Measurements from ENCODE around the gene PDK4.
"Not testable (repeated sequence)": the region's sequence is repeated elsewhere in the genome, so short reads cannot be mapped to it uniquely, and the experiment has no call there.

PDK4 gene

DNA sequence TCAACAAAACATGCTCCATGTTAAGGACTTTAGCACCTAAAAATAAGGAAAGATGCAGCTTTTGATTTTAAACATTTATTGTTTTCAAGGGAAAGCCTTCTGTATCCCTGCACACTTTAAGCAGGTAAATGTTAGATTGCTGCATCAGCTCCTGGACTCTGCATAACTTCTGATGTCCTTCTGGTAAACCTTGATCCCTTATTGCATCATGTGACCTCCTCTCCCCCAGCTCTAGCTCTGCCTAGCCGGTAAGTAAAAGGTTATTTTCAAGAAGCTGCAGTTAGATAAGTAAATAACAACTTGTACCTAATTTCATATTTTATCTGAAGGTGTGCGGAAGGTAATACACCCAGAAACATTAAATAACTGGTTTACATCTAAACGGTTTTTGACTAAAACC, 37.5 kb downstream of the PDK4 start:
- DNase-seq: no peak

DNA sequence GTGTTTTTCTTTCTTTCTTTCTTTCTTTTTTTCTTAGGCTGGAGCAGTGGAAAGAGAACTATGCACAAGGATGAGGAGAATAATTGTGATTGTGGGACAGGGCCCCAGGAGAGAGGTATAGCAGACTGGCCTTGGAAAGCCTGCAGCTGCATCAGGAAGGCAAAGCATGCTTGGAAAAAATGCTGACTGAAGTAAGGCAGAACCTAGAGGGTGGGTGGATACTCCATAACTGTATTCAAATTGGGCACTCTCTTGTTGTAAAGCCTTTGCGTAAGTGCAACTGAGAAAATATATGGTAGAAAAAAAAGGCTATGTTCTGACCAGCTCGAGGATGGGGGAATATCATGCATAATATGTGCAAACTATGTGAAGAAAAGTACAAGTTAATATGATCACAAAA, 39.5 kb downstream of the PDK4 start:
- DNase-seq: no peak

DNA sequence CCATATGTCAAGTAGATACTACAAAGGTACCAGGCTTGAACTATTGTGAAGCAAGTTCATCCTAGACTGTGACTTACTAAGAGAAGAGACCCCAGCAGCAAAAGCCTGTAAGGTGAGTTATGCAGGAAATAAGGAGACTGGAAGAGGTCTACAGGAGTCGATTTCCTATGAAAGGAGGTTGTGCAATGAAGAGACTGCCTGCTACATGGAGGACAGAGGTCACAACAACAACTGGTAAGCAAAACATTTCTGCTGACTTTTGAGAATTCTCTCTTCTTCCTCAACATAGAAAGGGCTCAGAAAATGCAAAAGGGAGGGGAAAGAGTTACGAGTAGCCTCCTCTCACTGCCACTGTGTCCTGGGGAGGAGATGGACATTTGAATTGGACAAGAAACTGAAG, 42.4 kb downstream of the PDK4 start:
- no peak for DNase-seq

DNA sequence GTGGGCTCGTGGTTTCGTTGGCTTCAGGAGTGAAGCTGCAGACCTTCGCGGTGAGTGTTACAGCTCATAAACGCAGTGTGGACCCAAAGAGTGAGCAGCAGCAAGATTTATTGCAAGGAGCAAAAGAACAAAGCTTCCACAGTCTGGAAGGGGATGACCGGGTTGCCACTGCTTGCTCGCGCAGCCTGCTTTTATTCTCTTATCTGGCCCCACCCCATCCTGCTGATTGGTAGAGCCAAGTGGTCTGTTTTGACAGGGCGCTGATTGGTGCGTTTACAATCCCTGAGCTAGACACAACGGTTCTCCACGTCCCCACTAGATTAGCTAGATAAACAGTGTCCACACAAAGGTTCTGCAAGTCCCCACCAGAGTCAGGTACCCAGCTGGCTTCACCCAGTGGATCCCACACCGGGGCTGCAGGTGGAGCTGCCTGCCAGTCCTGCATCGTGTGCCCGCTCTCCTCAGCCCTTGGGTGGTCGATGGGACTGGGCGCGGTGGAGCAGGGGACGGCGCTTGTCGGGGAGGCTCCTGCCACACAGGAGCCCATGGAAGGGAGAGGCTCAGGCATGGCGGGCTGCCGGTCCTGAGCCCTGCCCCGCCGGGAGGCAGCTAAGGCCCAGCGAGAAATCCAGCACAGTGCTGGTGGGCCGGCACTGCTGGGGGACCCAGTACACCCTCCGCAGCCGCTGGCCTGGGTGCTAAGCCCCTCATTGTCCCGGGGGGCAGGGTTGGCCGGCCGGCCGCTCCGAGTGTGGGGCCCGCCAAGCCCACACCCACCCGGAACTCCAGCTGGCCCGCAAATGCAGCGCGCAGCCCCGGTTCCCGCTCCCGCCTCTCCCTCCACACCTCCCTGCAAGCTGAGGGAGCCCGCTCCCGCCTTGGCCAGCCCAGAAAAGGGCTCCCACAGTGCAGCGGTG, 44.0 kb downstream of the PDK4 start:
- not testable (repeated sequence) for DNase-seq

DNA sequence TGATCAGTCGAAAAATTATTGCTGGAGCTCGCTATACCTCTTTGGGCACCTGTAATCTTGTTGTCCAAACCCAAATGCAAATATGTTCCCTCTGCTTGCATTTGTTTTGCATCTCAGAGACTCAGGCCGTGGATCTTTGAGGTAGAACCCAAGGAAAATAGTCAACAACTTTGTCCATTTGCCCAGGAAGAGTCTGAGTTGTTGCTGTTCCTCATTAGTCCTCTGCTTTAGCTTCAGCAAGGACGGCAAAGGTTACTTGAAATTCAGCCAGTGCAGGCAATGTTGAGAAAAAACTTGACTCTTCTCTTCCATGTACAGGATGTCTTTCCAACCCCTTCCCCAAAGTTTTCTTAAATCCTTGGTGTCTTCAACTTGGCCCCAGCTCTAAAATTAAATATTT, 45.8 kb downstream of the PDK4 start:
- DNase-seq: no peak

DNA sequence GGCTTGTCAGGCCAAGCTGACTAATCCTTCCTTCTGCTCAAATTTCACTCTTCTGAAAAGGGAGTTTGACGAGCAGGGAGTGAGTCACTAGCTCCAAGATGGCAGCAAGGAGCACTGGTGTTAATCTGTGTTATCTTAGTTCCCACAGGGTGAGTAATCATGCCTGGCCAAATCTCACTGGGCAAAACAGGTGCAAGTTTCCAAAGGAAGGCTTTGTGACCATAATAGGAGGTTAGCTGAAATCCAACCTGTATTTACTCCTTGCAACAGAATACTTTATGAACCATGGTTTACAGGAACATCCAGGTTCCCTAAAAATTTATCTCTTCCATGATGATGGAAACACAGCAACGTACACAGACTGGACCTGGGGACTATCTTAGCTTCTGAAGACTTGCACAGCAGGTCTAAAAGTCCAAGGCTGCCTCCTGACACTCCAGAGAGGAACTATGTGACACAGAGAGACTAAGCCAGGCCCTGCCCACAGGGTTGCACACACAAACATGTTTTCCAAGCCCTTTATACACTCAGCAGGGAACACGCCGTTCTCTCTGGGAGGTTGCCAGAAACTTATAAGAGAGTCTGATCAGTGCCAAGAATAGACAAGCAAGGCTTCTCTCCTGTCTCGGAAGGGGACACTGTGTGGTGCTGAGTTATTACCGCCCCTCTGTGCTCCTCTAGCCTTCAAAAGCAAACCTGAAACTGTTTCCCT, 46.3 kb downstream of the PDK4 start:
- no peak for DNase-seq

DNA sequence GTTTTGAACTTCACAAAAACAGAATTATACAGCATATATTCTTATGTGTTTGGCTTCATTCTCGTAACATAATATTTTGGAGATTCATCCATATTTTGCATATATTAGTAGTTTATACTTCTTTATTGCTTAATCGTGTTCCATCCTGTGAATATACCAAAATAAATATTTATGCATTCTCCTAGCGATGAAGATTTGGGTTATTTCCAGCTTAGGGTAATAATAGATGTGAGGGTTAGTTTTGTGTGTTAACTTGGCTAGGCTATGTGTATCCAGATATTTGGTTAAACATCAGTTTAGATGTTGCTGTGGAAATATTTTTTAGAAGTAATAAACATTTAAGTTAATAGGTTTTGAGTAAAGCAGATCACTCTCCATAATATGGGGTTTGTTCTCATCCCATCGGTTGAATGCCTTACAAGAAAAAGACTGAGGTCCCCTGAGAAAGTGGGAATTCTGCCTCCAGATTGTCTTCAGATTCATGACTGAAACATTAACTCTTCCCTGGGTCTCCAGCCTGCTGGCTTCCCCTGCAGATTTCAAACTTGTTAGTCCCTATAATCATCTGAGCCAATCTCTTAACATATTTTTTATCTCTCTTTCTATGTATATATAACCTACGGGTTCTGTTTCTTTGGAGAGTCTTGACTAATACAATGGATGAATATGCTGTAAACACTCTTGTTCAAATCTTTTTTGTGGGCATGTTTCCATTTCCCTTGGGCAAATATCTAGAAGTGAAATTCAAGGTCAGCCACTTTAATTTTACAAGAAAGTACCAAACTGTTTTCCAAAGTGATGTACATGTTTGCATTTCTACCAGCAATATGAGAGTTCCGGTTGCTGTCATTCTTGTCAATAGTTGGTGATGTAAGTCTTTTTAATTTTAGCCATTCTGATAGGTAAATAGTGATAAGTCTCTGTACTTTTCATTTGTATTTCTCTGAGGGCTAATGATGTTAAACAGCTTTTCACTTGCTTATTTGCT, 48.7 kb downstream of the PDK4 start:
- DNase-seq: no peak

DNA sequence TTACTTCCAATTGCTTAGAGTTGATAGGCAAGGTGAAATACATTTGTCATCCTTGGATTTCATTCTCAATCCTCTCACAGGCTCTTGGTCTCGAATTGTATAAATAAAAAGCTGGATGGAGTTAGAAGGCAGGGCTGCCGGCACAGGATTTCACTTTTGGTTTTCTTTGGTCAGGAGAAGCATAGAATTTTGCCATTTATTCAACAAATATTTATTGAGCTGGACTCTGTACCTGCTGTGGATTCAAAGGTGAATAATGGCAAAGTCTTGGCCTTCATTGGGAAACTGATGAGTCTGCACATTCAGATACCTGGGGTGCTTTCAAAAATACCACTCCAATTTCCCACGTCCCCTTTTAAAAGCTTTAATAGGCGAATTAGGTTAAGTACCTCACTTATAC, 49.7 kb downstream of the PDK4 start:
- no peak for DNase-seq

DNA sequence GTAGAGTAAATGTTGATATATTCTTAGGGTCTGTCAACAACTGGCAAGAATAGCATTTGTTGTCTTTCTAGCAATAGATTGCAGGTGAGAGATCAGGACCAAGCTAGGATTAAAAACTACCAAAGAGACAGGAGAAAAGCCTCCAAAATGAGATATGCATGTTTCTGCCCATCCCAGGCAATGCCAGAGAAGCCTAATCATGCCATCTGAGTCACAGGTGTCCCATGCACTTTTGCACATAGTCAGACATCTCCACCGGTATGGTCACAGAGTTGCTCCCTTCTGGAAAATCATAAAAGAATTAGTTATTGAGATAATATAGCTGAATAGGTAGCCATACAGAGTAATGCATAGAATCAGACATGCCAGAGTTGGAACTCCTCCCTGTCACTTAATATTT, 50.6 kb downstream of the PDK4 start:
- DNase-seq: no peak

DNA sequence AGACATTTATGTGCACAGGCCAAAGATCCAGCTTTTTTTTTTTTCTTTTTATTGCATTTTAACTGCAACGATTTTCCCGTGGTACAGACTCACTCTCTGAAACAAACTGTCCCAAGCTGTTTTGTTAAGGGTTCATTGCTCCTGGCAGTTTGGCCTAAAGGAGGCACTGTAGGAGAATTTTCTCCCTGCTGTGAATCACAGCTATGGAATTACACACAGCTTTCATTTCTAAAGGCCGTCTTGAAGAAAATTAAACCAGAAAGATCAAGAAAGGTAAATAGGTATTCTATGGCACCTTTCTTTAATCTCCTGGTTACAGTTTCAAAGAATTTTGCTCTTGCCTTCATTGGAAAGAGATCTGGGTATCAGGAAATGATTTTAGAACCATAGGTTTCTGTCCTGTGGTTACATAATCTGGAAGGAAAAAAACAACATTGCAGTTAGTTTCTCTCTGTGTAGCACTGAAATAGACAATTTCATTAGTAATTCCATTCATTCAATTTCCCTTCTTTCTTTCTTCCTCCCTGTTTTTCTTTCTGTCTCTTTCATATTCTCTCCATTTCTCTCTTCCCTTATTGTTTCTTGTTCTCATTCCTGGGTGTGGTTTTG, 51.2 kb downstream of the PDK4 start:
- no peak for DNase-seq

DNA sequence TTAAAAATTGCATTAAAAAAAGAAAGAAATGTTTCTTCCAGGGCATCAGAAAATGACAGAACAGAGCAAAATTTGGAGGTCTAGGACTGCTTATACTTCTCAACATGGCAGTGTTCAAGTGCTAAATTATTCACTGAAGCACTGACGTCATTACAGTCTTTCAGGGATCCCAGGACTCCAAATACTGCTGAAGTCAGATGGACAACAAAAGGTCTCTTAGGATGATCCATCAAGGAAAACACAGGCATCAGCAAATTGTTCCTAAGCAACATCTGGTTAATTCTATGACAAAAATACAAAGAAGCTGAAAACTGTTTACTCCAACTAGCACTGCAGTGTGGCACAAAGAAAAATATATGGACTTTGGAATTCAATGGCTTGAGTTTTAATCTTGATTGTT, 52.1 kb downstream of the PDK4 start:
- DNase-seq: no peak

DNA sequence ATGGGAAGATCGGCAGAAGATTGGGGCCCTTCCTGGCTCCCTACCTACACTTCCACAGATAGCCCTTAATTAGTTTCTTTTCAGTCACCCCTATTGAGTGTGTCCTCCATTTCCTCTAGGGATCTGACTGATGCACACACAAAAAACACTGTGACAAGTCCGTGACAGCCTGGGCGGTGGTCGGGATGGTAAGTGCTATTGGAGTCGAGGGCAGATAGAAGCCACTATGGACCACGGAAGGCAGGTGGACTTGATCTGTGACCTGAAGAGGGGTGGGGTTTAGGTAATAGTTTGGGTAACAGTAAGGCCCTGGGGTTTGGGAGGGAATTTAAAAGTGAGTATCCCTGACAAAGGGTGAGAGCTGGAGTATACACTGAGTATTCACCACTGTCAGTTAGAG, 53.0 kb downstream of the PDK4 start:
- no peak for DNase-seq

DNA sequence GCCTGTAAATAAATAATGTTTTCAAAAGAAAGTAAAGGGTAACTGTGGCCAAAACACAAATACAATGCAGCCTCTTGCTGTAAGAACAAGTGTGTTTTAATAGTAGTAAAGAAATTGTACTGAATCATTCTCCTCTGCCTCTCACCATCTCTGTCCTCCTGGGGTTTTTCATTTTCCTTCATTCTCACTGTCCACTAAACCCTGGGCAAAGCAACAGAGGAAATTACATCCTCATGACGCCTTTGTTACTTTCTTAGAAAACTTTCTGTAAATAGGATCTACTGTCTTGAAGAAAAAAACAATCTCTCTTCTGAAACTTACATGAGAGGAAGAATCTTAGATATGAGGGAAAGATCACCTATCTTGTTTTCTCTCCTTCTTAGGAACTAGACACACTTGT, 56.0 kb downstream of the PDK4 start:
- DNase-seq: no peak

DNA sequence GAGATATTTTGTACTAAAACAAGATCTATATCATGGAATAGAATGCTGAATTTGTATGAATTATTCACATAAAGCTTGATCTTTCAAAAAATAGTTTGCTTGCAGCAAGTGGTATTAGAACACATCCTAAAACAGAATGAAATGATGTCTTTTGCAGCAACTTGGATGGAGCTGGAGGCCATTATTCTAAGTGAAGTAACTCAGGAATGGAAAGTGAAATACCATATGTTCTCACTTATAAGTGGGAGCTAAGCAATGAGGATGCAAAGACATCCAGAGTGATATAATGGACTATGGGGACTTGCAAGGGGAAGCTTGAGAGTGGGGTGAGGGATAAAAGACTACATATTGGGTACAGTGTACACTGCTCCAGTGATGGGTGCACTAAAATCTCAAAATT, 56.9 kb downstream of the PDK4 start:
- no peak for DNase-seq

DNA sequence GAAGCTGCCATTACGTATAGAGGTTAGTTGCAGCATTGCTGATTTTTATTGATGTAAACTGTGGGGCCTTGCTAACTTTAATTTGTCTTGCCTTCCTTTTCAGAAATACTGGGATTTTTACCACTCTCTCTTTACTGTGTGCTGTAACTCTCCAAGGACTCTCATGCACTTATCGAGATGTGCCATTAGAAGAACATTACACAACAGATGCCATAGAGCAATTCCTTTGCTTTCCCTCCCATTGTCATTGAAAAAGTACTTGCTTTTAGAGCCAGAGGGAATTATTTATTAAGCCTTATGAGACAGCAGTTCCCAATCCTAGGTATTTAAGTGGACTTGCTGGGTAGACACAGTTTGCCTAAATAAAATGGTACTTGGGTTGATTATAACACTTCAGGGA, 58.8 kb downstream of the PDK4 start:
- DNase-seq: no peak

DNA sequence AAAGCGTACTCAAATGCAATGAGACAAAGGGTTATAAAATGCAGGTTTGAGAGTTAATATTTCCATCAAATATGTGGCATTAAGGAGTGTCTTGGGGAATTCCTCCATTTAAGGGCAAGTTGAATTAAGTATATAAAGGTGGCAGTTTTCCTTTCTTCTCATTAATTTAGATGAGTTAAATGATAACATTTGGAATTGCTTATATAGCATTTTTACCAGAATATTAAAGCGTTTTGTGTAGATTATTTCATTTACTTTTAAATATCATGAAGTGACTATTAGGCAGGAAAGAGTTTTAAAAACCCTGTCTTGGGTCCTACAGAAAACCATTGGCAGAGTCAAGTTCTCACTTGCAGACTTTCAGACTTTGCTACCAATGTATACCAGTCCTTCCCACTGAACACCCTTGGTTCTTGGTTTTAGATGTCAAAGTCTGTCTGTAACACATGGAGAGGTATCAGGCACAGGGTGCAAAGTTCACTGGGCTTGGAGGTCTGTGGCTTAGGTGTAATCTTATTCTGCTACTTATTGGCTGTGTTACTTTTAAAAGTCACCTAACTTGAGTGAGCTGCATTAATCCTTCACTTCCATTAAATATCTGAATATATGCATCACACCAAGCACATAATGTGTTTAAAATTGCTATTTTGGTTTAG, 59.5 kb downstream of the PDK4 start:
- DNase-seq: no peak

DNA sequence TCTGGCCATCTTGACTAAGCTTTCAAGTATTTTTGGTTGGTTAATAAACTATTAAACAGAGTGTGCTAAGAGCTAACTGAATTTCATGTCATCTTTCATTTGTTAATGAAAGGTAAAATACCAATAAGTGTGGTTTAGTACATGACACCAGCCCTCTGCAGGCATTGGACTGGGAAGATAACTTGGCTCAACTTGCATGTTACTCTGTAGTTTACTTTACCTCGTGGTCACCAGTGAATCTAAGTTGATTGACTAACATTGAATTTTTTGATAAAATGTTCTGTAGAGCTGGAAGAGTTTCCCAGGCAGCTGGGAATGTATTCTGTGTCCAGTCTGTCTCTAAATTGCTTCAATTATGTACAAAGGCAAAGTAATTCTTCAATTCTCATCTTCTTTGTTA, 60.7 kb downstream of the PDK4 start:
- DNase-seq: no peak

DNA sequence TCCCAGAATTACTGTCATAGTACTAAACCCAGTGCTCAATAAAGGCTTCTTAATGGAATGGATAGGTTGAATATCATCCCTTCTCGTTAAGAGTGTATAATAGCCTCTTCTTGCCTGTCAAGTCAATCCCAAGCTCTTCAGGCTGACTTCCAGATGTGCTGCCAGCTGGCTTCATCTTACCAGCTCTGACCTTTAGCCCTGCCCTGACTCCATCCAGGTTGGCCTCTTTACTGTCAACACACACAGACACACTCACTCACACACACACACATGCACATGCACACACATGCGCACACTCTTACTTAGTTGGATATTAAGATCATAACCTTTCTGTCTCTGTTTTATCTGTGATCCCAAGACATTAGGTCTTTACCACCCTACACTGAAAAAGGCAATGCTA, 61.5 kb downstream of the PDK4 start:
- no peak for DNase-seq
